H9 (cell line): Measurements from ENCODE around the gene SLC28A3. TPM values are rescaled to one million over a fixed set of nuclear protein-coding genes. Genes with fewer than 3 reads are reported as not detected.
"Not testable (repeated sequence)": the region's sequence is repeated elsewhere in the genome, so short reads cannot be mapped to it uniquely, and the experiment has no call there.

Experiments
- DNase-seq: peaks from one replicate; pipeline ENCODE4 v3.0.0-alpha.2; 2017
- H2AFZ ChIP-seq: one replicate; pipeline ENCODE4 v1.6.1; 2013; ENCODE audit warnings: mild to moderate bottlenecking, low read length, control low read depth, moderate library complexity
- H2AK5ac ChIP-seq: 2 replicates; pipeline ENCODE4 v1.6.1; 2013; ENCODE audit warnings: low read length, control low read depth, mixed read lengths; ENCODE audit not compliant: insufficient read length
- H2BK120ac ChIP-seq: one replicate; pipeline ENCODE4 v1.6.1; 2013; ENCODE audit warnings: low read depth, mild to moderate bottlenecking, low read length, control low read depth, inconsistent platforms; ENCODE audit not compliant: poor library complexity, severe bottlenecking
- H2BK12ac ChIP-seq: 2 replicates; pipeline ENCODE4 v1.6.1; 2013; ENCODE audit warnings: low read length, control low read depth, mixed read lengths, low read depth; ENCODE audit not compliant: insufficient read length
- H2BK15ac ChIP-seq: 2 replicates; pipeline ENCODE4 v1.6.1; 2013; ENCODE audit warnings: low read depth, low read length, control low read depth
- H2BK20ac ChIP-seq: one replicate; pipeline ENCODE4 v1.6.1; 2013; ENCODE audit warnings: low read depth, mild to moderate bottlenecking, low read length, control low read depth, inconsistent platforms; ENCODE audit not compliant: poor library complexity, severe bottlenecking
- H2BK5ac ChIP-seq: 2 replicates; pipeline ENCODE4 v1.6.1; 2013; ENCODE audit warnings: low read length, control low read depth, mixed read lengths; ENCODE audit not compliant: insufficient read length
- H3K14ac ChIP-seq: 2 replicates; pipeline ENCODE4 v1.6.1; 2013; ENCODE audit warnings: low read length, control low read depth; ENCODE audit not compliant: insufficient read depth
- H3K18ac ChIP-seq: 2 replicates; pipeline ENCODE4 v1.6.1; 2013; ENCODE audit warnings: low read depth, mild to moderate bottlenecking, mixed read lengths, low read length, control low read depth; ENCODE audit not compliant: insufficient read length
- H3K23ac ChIP-seq: 2 replicates; pipeline ENCODE4 v1.6.1; 2013; ENCODE audit warnings: low read length, control low read depth, mixed read lengths, low read depth; ENCODE audit not compliant: insufficient read length
- H3K23me2 ChIP-seq: 2 replicates; pipeline ENCODE4 v1.6.1; 2013; ENCODE audit warnings: low read depth, mild to moderate bottlenecking, mixed read lengths, low read length, control low read depth; ENCODE audit not compliant: insufficient read length, poor library complexity, severe bottlenecking
- H3K27ac ChIP-seq: 2 replicates; pipeline ENCODE4 v1.5.1; 2013; ENCODE audit warnings: low read length, control low read depth, mixed read lengths, low read depth; ENCODE audit not compliant: insufficient read length
- H3K27me3 ChIP-seq: 2 replicates; pipeline ENCODE4 v1.6.1; 2013; ENCODE audit warnings: low read length, control low read depth, inconsistent platforms; ENCODE audit not compliant: insufficient read depth
- H3K4ac ChIP-seq: 2 replicates; pipeline ENCODE4 v1.6.1; 2013; ENCODE audit warnings: low read depth, mild to moderate bottlenecking, control low read depth, inconsistent platforms, low read length, moderate library complexity
- H3K4me1 ChIP-seq: 2 replicates; pipeline ENCODE4 v1.6.1; 2013; ENCODE audit warnings: low read length, control low read depth, inconsistent platforms; ENCODE audit not compliant: insufficient read depth
- H3K4me2 ChIP-seq: 2 replicates; pipeline ENCODE4 v1.6.1; 2013; ENCODE audit warnings: low read length, control low read depth, mixed read lengths; ENCODE audit not compliant: insufficient read length, insufficient read depth
- H3K56ac ChIP-seq: 2 replicates; pipeline ENCODE4 v1.6.1; 2013; ENCODE audit warnings: low read depth, mild to moderate bottlenecking, mixed read lengths, low read length, control low read depth; ENCODE audit not compliant: insufficient read length
- H3K79me1 ChIP-seq: 2 replicates; pipeline ENCODE4 v1.6.1; 2013; ENCODE audit warnings: low read depth, mild to moderate bottlenecking, moderate library complexity, low read length, control low read depth, inconsistent platforms; ENCODE audit not compliant: insufficient read depth, poor library complexity, severe bottlenecking
- H3K79me2 ChIP-seq: 2 replicates; pipeline ENCODE4 v1.6.1; 2013; ENCODE audit warnings: low read length, control low read depth, inconsistent platforms; ENCODE audit not compliant: insufficient read depth
- H3K9ac ChIP-seq: 2 replicates; pipeline ENCODE4 v1.6.1; 2013; ENCODE audit warnings: low read length, control low read depth, mixed read lengths; ENCODE audit not compliant: insufficient read length; ENCODE audit errors: extremely low read depth
- H3K9me3 ChIP-seq: one replicate; pipeline ENCODE4 v1.6.1; 2013; ENCODE audit warnings: low read depth, low read length, inconsistent platforms; ENCODE audit not compliant: control insufficient read depth
- H3T11ph ChIP-seq: one replicate; pipeline ENCODE4 v1.6.1; 2013; ENCODE audit warnings: mild to moderate bottlenecking, low read length, control low read depth, inconsistent platforms
- H4K20me1 ChIP-seq: one replicate; pipeline ENCODE4 v1.6.1; 2013; ENCODE audit not compliant: control insufficient read depth, insufficient read length, insufficient read depth
- H4K5ac ChIP-seq: 2 replicates; pipeline ENCODE4 v1.6.1; 2013; ENCODE audit warnings: low read depth, mild to moderate bottlenecking, mixed read lengths, low read length, control low read depth; ENCODE audit not compliant: insufficient read length
- H4K8ac ChIP-seq: replicated peaks from 2 replicates; pipeline ENCODE4 v1.6.1; 2013; ENCODE audit warnings: low read length, control low read depth, mixed read lengths, low read depth; ENCODE audit not compliant: insufficient read length
- H4K91ac ChIP-seq: 2 replicates; pipeline ENCODE4 v1.6.1; 2013; ENCODE audit warnings: low read depth, mild to moderate bottlenecking, moderate library complexity, mixed read lengths, low read length, control low read depth; ENCODE audit not compliant: insufficient read length
- H3K27ac Mint-ChIP-seq, 3 experiments: 2 replicates in 2 of 3; 3 replicates in 1 of 3; pipeline ENCODE4 v1.8.0; 2020 to 2021; ENCODE audit warnings: mixed read lengths in 3 of 3, mild to moderate bottlenecking in 1 of 3, moderate library complexity in 1 of 3
- H3K27me3 Mint-ChIP-seq: 2 replicates; pipeline ENCODE4 v1.8.0; 2021; ENCODE audit warnings: low read depth, mild to moderate bottlenecking, moderate library complexity, mixed read lengths
- H3K36me3 Mint-ChIP-seq, 3 experiments: 2 replicates in 2 of 3; 3 replicates in 1 of 3; pipeline ENCODE4 v1.8.0; 2020 to 2021; ENCODE audit warnings: low read depth in 3 of 3, mixed read lengths in 3 of 3; ENCODE audit not compliant: insufficient read depth in 1 of 3
- H3K4me1 Mint-ChIP-seq, 2 experiments: 2 replicates each; pipeline ENCODE4 v1.8.0; 2020; ENCODE audit warnings: mixed read lengths in 2 of 2
- H3K4me3 Mint-ChIP-seq, 2 experiments: 2 replicates in 1 of 2; 3 replicates in 1 of 2; pipeline ENCODE4 v1.8.0; 2020 to 2021; ENCODE audit warnings: mild to moderate bottlenecking in 2 of 2, mixed read lengths in 2 of 2, moderate library complexity in 1 of 2
- H3K9me3 Mint-ChIP-seq, 2 experiments: 2 replicates in 1 of 2; 3 replicates in 1 of 2; pipeline ENCODE4 v1.8.0; 2020; ENCODE audit warnings: mild to moderate bottlenecking in 2 of 2, mixed read lengths in 2 of 2, moderate library complexity in 1 of 2
- CTCF ChIP-seq: fragments of 200-600 bp; sonication (generic); conservative IDR thresholded peaks from 3 replicates; pipeline ENCODE4 v1.8.0; 2021; ENCODE audit warnings: antibody characterized with exemption, mild to moderate bottlenecking
- WGBS: extraction: QIAGEN DNeasy Blood & Tissue Kit; methylation state at CpG from one replicate; pipeline ENCODE4 v1.1.7; 2013; ENCODE audit warnings: missing lambda C conversion rate, low lambda C conversion rate, mixed read lengths; ENCODE audit not compliant: insufficient read length; ENCODE audit errors: extremely low coverage; 5-methylcytosine and 5-hydroxymethylcytosine counted together
- total RNA-seq: library from RNA; stranded (reverse); gene quantifications from 2 replicates; pipeline ENCODE4 v1.2.1, GENCODE V29; 2021

Gene SLC28A3
- total RNA-seq, 1 experiment from 2014 or later, result not detected

GRCh38 chr9:84366683-84367082, 26.1 kb upstream of the SLC28A3 start:
- H3T11ph ChIP-seq, result no peak overlapping the region
- no peaks in the 10 kb centered on the region for H3K27me3 ChIP-seq
- TF ChIP-seq CTCF, result no peak
- no peak overlapping the region for H3K27ac Mint-ChIP-seq
- WGBS, result no CpG with 5 or more reads among the region's 1 CpG
- H3K56ac ChIP-seq, result no peak overlapping the region
- H2BK15ac ChIP-seq, result no peak overlapping the region
- no peak overlapping the region for H4K5ac ChIP-seq
- no peak for DNase-seq
- no peaks in the 10 kb centered on the region for H3K79me1 ChIP-seq
- no peak overlapping the region for H3K23ac ChIP-seq
- no peak overlapping the region for H2BK20ac ChIP-seq
- no peaks in the 10 kb centered on the region for H3K4me1 ChIP-seq
- H3K14ac ChIP-seq, result no peak overlapping the region
- H4K20me1 ChIP-seq, result no peaks in the 10 kb centered on the region
- no peaks in the 10 kb centered on the region; a peak in 1 of 5 replicates for H3K9me3 Mint-ChIP-seq
- H2BK12ac ChIP-seq, result no peak overlapping the region
- no peaks in the 10 kb centered on the region for H3K9me3 ChIP-seq
- H2BK120ac ChIP-seq, result no peak overlapping the region
- no peaks in the 10 kb centered on the region; a peak in 1 of 7 replicates for H3K36me3 Mint-ChIP-seq
- H3K4me3 Mint-ChIP-seq, result no peak overlapping the region
- no peaks in the 10 kb centered on the region for H3K23me2 ChIP-seq
- no peak overlapping the region for H2AFZ ChIP-seq
- peaks cover 2% of the 10 kb centered on the region; the same call in 1 of the 2 replicates for H3K27me3 Mint-ChIP-seq
- H3K4me1 Mint-ChIP-seq, result peaks cover 12 to 16% of the 10 kb centered on the region in 2 experiments
- H4K91ac ChIP-seq, result no peak overlapping the region
- no peak overlapping the region for H3K4ac ChIP-seq
- H3K4me2 ChIP-seq, result no peak overlapping the region
- H2BK5ac ChIP-seq, result no peak overlapping the region
- H4K8ac ChIP-seq, result no peak overlapping the region
- no peak overlapping the region for H3K27ac ChIP-seq
- H3K9ac ChIP-seq, result no peak overlapping the region
- no peak overlapping the region for H3K18ac ChIP-seq
- no peak overlapping the region for H2AK5ac ChIP-seq
- no peaks in the 10 kb centered on the region for H3K79me2 ChIP-seq

DNA sequence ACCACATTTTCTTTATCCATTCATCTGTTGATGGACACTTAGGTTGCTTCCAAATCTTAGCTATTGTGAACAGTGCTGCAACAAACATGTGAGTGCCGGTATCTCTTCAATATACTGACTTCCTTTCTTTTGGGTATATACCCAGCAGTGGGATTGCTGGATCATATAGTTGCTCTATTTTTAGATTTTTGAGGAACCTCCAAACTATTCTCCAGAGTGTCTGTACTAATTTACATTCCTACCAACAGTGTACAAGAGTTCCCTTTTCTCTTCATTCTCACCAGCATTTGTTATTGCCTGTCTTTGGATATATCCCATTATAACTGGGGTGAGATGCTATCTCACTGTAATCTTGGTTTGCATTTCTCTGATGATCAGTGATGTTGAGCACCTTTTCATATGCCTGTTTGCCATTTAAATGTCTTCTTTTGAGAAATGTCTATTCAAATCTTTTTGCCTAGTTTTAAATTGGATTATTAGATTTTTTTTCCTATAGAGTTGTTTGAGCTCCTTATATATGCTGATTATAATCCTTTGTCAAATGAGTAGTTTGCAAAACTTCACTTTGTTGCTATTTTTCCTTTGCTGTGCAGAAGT, 24.4 kb upstream of the SLC28A3 start:
- not testable (repeated sequence) for H3K4me2 ChIP-seq, H3K27ac ChIP-seq, H2BK15ac ChIP-seq, H3K27me3 ChIP-seq, H3K4me1 ChIP-seq, DNase-seq, H2BK5ac ChIP-seq, H2BK12ac ChIP-seq, H3T11ph ChIP-seq, H3K23me2 ChIP-seq, H3K4me3 Mint-ChIP-seq, H3K79me2 ChIP-seq, H3K14ac ChIP-seq, H2AK5ac ChIP-seq, H3K18ac ChIP-seq, H4K20me1 ChIP-seq, H3K56ac ChIP-seq, H4K91ac ChIP-seq, H3K23ac ChIP-seq, H3K79me1 ChIP-seq, H2BK20ac ChIP-seq, H3K9me3 ChIP-seq, H3K9ac ChIP-seq, H3K27ac Mint-ChIP-seq, H3K36me3 Mint-ChIP-seq, H3K9me3 Mint-ChIP-seq, H4K8ac ChIP-seq, H2AFZ ChIP-seq, H3K27me3 Mint-ChIP-seq, H4K5ac ChIP-seq, H2BK120ac ChIP-seq, H3K4ac ChIP-seq
- H3K4me1 Mint-ChIP-seq, result peaks cover 12 to 15% of the 10 kb centered on the region in 2 experiments
- no CpG with 5 or more reads among the region's 1 CpG for WGBS
